Stomach (tissue), 4 donors: Measurements from ENCODE around the gene DYNC1I2.

Source experiments
- CTCF ChIP-seq, 7 experiments: fragments of 450-650 bp in 4 of 7; fragments of 200-600 bp in 3 of 7; sonication (generic) in 3 of 7; IDR thresholded peaks; one replicate each; pipeline ENCODE4 v1.5.1; 2016 to 2019; ENCODE audit warnings: antibody characterized with exemption in 7 of 7, control low read depth in 2 of 7, mild to moderate bottlenecking in 1 of 7
- POLR2A ChIP-seq, 4 donors: fragments of 450-650 bp; IDR thresholded peaks; one replicate each; pipeline ENCODE4 v1.6.1; 2016; ENCODE audit warnings: antibody characterized with exemption in 4 of 4, control low read depth in 2 of 4, mild to moderate bottlenecking in 1 of 4, moderate library complexity in 1 of 4
- POLR2AphosphoS5 ChIP-seq, 3 donors: sonication (generic); formaldehyde crosslinking; IDR thresholded peaks; one replicate each; pipeline ENCODE4 v1.6.1; 2016; ENCODE audit warnings: antibody characterized with exemption in 3 of 3

GRCh38 chr2:171791361-171791760, 104.1 kb downstream of the DYNC1I2 start:
- TF ChIP-seq POLR2A (IDR thresholded peaks at IDR 0.05): no peak
- TF ChIP-seq POLR2AphosphoS5 (IDR thresholded peaks at IDR 0.05): no peak
- no peak for TF ChIP-seq CTCF (IDR thresholded peaks at IDR 0.05)
